Vagina (tissue), 2 donors: Measurements from ENCODE around the gene NRG3. TPM values are rescaled to one million over a fixed set of nuclear protein-coding genes. Genes with fewer than 3 reads are reported as not detected.

Experiments
- DNase-seq, 2 donors: peaks; one replicate each; pipeline ENCODE4 v3.0.0-alpha.2; 2017; ENCODE audit errors: extremely low spot score in 2 of 2
- H3K27ac ChIP-seq: fragments of 200-600 bp; sonication (generic); one replicate; pipeline ENCODE4 v1.5.1; 2019
- H3K27me3 ChIP-seq: fragments of 200-600 bp; sonication (generic); one replicate; pipeline ENCODE4 v1.5.1; 2019
- H3K36me3 ChIP-seq, 2 donors: fragments of 200-600 bp; sonication (generic); one replicate each; pipeline ENCODE4 v1.5.1; 2017 to 2019
- H3K4me1 ChIP-seq: fragments of 200-600 bp; sonication (generic); one replicate; pipeline ENCODE4 v1.5.1; 2019
- H3K4me3 ChIP-seq, 2 donors: fragments of 200-600 bp; sonication (generic); 1 replicate in 1 of 2; 2 replicates in 1 of 2; pipeline ENCODE4 v1.5.1; 2016 to 2019
- H3K9me3 ChIP-seq: fragments of 200-600 bp; sonication (generic); one replicate; pipeline ENCODE4 v1.5.1; 2019
- POLR2A ChIP-seq, 2 donors: fragments of 450-650 bp; IDR thresholded peaks; one replicate each; pipeline ENCODE4 v1.6.1; 2017; ENCODE audit warnings: antibody characterized with exemption in 2 of 2, mild to moderate bottlenecking in 2 of 2, moderate library complexity in 2 of 2
- POLR2AphosphoS5 ChIP-seq, 2 donors: sonication (generic); formaldehyde crosslinking; IDR thresholded peaks; one replicate each; pipeline ENCODE4 v1.9.0; 2017; ENCODE audit warnings: antibody characterized with exemption in 2 of 2, mild to moderate bottlenecking in 2 of 2, low read depth in 1 of 2; ENCODE audit not compliant: insufficient read depth in 1 of 2
- intact Hi-C: fragments of 100-400 bp; cut with DNase I; formaldehyde crosslinking; loops from one replicate; pipeline ENCODE4 v1.15.1; 2023
- total RNA-seq: library from RNA; depleted of rRNA; stranded (reverse); fragments of >200 nt; gene quantifications from one replicate; pipeline ENCODE4 v1.2.3, GENCODE V29; 2016
- TF ChIP-seq, protein P1 (sequence below), 3 experiments: fragments of 450-650 bp in 2 of 3; fragments of 200-600 bp in 1 of 3; sonication (generic) in 1 of 3; IDR thresholded peaks; one replicate each; pipeline ENCODE4 v1.5.1; 2017 to 2019; ENCODE audit warnings: antibody characterized with exemption in 3 of 3, mild to moderate bottlenecking in 2 of 3, moderate library complexity in 2 of 3

Gene NRG3
- total RNA-seq, 1 donor from 2014 or later: not detected

DNA sequence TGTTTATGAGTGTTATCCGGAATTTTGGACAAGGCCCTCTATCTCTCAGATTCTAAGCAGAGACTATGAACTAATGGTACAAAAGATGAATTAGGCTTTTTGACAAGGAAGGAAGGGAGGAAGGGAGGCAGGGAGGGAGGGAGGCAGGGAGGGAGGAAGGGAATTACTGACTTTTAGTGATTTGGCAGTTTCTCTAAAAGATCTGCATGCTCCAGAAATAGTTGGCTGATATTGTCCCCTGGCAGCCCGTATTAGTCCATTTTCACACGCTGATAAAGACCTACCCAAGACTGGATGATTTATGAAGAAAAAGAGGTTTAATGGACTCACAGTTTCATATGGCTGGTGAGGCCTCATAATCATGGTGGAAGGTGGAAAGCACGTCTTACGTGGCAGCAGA lies 1093.5 kb downstream of the NRG3 start:
- no peaks in the 10 kb centered on the region for H3K9me3 ChIP-seq
- DNase-seq: no peak
- intact Hi-C loops: no loop called here
- TF ChIP-seq POLR2A (IDR thresholded peaks at IDR 0.05): no peak
- TF ChIP-seq, protein P1, sequence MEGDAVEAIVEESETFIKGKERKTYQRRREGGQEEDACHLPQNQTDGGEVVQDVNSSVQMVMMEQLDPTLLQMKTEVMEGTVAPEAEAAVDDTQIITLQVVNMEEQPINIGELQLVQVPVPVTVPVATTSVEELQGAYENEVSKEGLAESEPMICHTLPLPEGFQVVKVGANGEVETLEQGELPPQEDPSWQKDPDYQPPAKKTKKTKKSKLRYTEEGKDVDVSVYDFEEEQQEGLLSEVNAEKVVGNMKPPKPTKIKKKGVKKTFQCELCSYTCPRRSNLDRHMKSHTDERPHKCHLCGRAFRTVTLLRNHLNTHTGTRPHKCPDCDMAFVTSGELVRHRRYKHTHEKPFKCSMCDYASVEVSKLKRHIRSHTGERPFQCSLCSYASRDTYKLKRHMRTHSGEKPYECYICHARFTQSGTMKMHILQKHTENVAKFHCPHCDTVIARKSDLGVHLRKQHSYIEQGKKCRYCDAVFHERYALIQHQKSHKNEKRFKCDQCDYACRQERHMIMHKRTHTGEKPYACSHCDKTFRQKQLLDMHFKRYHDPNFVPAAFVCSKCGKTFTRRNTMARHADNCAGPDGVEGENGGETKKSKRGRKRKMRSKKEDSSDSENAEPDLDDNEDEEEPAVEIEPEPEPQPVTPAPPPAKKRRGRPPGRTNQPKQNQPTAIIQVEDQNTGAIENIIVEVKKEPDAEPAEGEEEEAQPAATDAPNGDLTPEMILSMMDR (IDR thresholded peaks at IDR 0.05): no peak
- TF ChIP-seq POLR2AphosphoS5 (IDR thresholded peaks at IDR 0.05; ENCODE audit: insufficient read depth in 1 of 2, low read depth in 1 of 2): no peak
- H3K27me3 ChIP-seq: no peaks in the 10 kb centered on the region
- no peak overlapping the region for H3K4me3 ChIP-seq
- H3K27ac ChIP-seq: no peak overlapping the region
- H3K36me3 ChIP-seq: no peaks in the 10 kb centered on the region
- H3K4me1 ChIP-seq: no peaks in the 10 kb centered on the region

DNA sequence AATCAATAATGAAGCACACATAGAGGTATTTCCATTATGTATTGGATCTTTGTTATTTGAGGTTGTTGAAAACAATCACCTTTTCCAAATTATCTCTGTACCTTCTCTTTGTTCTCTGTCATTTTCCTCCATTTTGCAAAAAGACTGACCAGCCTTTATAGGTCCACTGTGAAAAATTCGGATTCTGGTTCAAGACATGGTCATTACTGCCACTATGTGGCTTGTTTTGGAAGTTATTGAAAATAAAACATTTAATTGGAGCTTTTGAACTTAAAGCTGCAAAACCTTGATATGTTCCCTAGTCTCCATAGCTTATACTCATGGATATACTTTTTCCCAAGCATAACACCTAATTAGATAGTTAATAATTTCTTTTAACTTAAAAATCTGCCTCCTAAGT lies 1094.4 kb downstream of the NRG3 start:
- Histone ChIP-seq H3K27ac (no peak overlapping the region), H3K36me3 (no peaks in the 10 kb centered on the region), H3K4me1 (no peaks in the 10 kb centered on the region), H3K9me3 (no peaks in the 10 kb centered on the region), H3K27me3 (no peaks in the 10 kb centered on the region), H3K4me3 (no peak overlapping the region)
- no peak for DNase-seq
- intact Hi-C loops: no loop called here
- no peak for TF ChIP-seq POLR2AphosphoS5 (IDR thresholded peaks at IDR 0.05; ENCODE audit: insufficient read depth in 1 of 2, low read depth in 1 of 2)
- TF ChIP-seq, protein P1 (IDR thresholded peaks at IDR 0.05): no peak
- no peak for TF ChIP-seq POLR2A (IDR thresholded peaks at IDR 0.05)

DNA sequence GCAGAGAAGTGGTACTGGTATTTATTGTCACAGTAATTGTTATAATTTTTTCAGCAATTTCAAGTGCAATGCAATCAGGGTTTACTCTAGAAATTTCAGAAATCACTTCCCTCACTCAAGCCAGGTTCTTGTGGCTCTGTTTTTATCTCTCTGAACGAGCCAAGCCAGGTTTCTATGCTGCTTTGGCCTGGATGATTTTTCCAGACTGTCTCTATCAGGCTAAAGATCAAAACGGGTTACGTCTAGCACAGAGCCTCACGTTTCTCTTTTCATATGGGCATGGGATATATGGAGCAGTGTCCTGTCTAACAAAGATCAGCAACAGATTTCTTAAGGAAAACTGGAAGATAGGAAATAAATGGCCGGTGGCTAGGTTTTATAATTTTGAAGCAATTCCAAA lies 1105.3 kb downstream of the NRG3 start:
- no peaks in the 10 kb centered on the region for H3K9me3 ChIP-seq
- no peak overlapping the region for H3K27ac ChIP-seq
- no peaks in the 10 kb centered on the region for H3K36me3 ChIP-seq
- H3K4me1 ChIP-seq: peaks cover 7% of the 10 kb centered on the region
- no peak for DNase-seq
- intact Hi-C loops: no loop called here
- no peak overlapping the region for H3K4me3 ChIP-seq
- TF ChIP-seq, protein P1 (IDR thresholded peaks at IDR 0.05): no peak
- no peak for TF ChIP-seq POLR2A (IDR thresholded peaks at IDR 0.05)
- TF ChIP-seq POLR2AphosphoS5 (IDR thresholded peaks at IDR 0.05; ENCODE audit: insufficient read depth in 1 of 2, low read depth in 1 of 2): no peak
- no peaks in the 10 kb centered on the region for H3K27me3 ChIP-seq

DNA sequence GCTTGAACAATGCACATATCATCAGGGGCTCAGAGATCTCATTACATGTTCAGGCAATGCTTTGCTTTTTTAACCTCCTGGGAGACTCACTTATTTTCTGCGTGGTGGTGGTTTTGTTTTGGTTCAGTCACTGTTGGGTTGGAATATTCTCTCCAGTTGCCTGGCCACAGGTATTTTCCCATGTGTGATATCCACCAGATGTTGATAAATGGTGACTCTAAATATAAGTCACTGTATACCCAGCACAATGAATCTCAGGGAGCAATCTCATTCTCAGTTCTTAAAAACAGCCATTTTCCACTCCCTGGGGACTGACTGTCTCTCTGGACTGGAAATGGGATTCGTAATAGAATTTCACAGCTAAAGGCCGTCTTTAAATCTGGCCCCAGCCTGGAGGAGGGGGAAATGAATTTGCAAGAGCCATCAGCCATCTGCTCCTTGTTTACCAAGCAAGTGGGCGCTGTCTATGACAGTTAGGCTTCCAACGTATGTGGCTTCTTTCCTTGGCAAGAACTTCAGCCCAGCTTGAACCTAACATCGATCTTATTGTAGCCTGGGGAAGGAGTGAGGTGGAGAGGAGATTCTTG lies 1106.2 kb downstream of the NRG3 start:
- intact Hi-C loops: no loop called here
- H3K36me3 ChIP-seq: no peaks in the 10 kb centered on the region
- no peak for DNase-seq
- no peaks in the 10 kb centered on the region for H3K9me3 ChIP-seq
- H3K27ac ChIP-seq: no peak overlapping the region
- no peak for TF ChIP-seq POLR2A (IDR thresholded peaks at IDR 0.05)
- no peak for TF ChIP-seq POLR2AphosphoS5 (IDR thresholded peaks at IDR 0.05; ENCODE audit: insufficient read depth in 1 of 2, low read depth in 1 of 2)
- TF ChIP-seq, protein P1 (IDR thresholded peaks at IDR 0.05): no peak
- no peaks in the 10 kb centered on the region for H3K27me3 ChIP-seq
- peaks cover 7% of the 10 kb centered on the region for H3K4me1 ChIP-seq
- H3K4me3 ChIP-seq: no peak overlapping the region

DNA sequence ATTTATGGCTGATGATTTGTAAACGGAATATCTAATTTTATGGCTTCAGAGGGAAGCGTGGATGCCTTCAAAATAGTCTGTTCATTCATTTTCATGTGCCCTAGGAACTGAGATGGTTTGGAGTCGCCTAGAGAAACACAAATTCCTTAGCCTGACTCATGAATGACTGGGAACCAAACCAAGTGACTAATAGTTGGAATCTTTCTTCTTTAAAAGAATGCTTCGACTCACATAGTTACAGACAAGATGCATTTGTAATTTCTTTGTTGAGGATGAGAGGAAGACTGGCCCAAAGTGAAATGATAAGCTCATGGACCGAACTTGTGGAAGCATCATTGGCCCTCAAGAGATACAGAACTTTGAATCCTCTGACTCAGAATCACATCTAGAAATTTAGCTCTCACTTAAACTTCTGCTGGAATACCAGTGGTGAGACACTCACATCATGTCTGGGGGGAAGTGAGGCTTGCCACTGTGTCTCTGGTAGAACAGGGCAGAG lies 1107.2 kb downstream of the NRG3 start:
- Histone ChIP-seq H3K9me3 (no peaks in the 10 kb centered on the region), H3K27me3 (no peaks in the 10 kb centered on the region), H3K4me3 (no peak overlapping the region), H3K27ac (no peak overlapping the region), H3K4me1 (peaks cover 7% of the 10 kb centered on the region), H3K36me3 (no peaks in the 10 kb centered on the region)
- DNase-seq: no peak
- no peak for TF ChIP-seq POLR2A (IDR thresholded peaks at IDR 0.05)
- TF ChIP-seq, protein P1 (IDR thresholded peaks at IDR 0.05): no peak
- TF ChIP-seq POLR2AphosphoS5 (IDR thresholded peaks at IDR 0.05; ENCODE audit: insufficient read depth in 1 of 2, low read depth in 1 of 2): no peak
- intact Hi-C loops: no loop called here
